H1 (cell line): ENCODE results near the gene CERT1. TPM values are rescaled to one million over a fixed set of nuclear protein-coding genes. Genes with fewer than 3 reads are reported as not detected.

Source experiments
- BACH1 ChIP-seq: IDR thresholded peaks from 2 replicates; pipeline ENCODE4 v1.6.1; 2012; ENCODE audit warnings: low read length, improper control_type of control experiment
- BCL11A ChIP-seq, 2 experiments: IDR thresholded peaks; one replicate each; pipeline ENCODE4 v1.6.1; 2011; ENCODE audit warnings: low read depth in 2 of 2, low read length in 2 of 2, mild to moderate bottlenecking in 2 of 2
- CHD1 ChIP-seq: IDR thresholded peaks from 2 replicates; pipeline ENCODE4 v1.6.1; 2012; ENCODE audit warnings: low read depth, low read length, improper control_type of control experiment
- GTF2F1 ChIP-seq: IDR thresholded peaks from 2 replicates; pipeline ENCODE4 v1.6.1; 2012; ENCODE audit warnings: low read depth, low read length, improper control_type of control experiment, borderline replicate concordance
- KDM1A ChIP-seq: fragments of 200-600, 300-600 bp; sonication (generic); IDR thresholded peaks from 2 replicates; pipeline ENCODE4 v1.7.1; 2016; ENCODE audit warnings: mild to moderate bottlenecking, low read length, borderline replicate concordance
- KDM4A ChIP-seq: IDR thresholded peaks from one replicate; pipeline ENCODE4 v1.7.1; 2012; ENCODE audit warnings: low read depth, mild to moderate bottlenecking, moderate library complexity, low read length, inconsistent platforms; ENCODE audit not compliant: severe bottlenecking
- POLR2A ChIP-seq, 2 experiments: IDR thresholded peaks; 1 replicate in 1 of 2; 2 replicates in 1 of 2; pipeline ENCODE4 v1.6.1; 2011; ENCODE audit warnings: low read depth in 2 of 2, low read length in 2 of 2, mild to moderate bottlenecking in 2 of 2; ENCODE audit errors: control extremely low read depth in 1 of 2
- SIX5 ChIP-seq: IDR thresholded peaks from 2 replicates; pipeline ENCODE4 v1.6.1; 2011; ENCODE audit warnings: mild to moderate bottlenecking, low read depth, low read length
- polyA plus RNA-seq, 7 experiments: library from polyadenylated mRNA; depleted of rRNA in 3 of 7; stranded (reverse) in 5 of 7; unstranded in 2 of 7; fragments of >200 nt in 5 of 7; fragments of 200-250 nt in 2 of 7; gene quantifications; 1 replicate in 5 of 7; 2 replicates in 1 of 7; 4 replicates in 1 of 7; pipeline versions ENCODE4 v1.2.1 to v1.2.3, GENCODE V29; 2011 to 2013; ENCODE audit warnings: missing spikeins in 2 of 7, mixed read lengths in 2 of 7
- total RNA-seq: library from RNA; stranded (reverse); fragmentation: NEBNext Ultra II Directional; extraction: Animal tissue kit (Norgen Biotek cat#: 25700); gene quantifications from 2 replicates; pipeline ENCODE4 v1.2.1, GENCODE V29; 2021

CERT1 gene
- total and polyA plus RNA-seq, 2 of the 8 experiments (the other 6 are each of a cell fraction or from before 2014, with no cell fraction given): 7.8 to 55.3 TPM

GRCh38 chr5:75364571-75365280, 146.7 kb downstream of the CERT1 start (continued):
- no peak for TF ChIP-seq SIX5
- no peak for TF ChIP-seq KDM1A
- TF ChIP-seq POLR2A (IDR thresholded peaks at IDR 0.05; ENCODE audit: control extremely low read depth in 1 of 2, low read depth in 2 of 2, low read length in 2 of 2): no peak
- TF ChIP-seq CHD1: no peak
- no peak for TF ChIP-seq GTF2F1
- TF ChIP-seq KDM4A: no peak
- TF ChIP-seq BACH1: no peak
- TF ChIP-seq BCL11A (IDR thresholded peaks at IDR 0.05; ENCODE audit: low read depth in 2 of 2, low read length in 2 of 2): no peak
